ENCODE results near the gene ACOT13.

GRCh38 chr6:24632573-24632972 lies 34.3 kb upstream of the ACOT13 start:
- TF ChIP-seq YY1 (IDR thresholded peaks at IDR 0.05; ENCODE audit: low read depth): no peak
- no peak for TF ChIP-seq ZBTB7A (IDR thresholded peaks at IDR 0.05; ENCODE audit: low read depth)
- TF ChIP-seq MAX (IDR thresholded peaks at IDR 0.05): no peak
- TF ChIP-seq RAD21 (IDR thresholded peaks at IDR 0.05; ENCODE audit: low read depth): no peak

All from Ishikawa (cell line).